Neuronal stem cell (in vitro differentiated cells): ENCODE data around the gene B3GAT1.
A peak's percentile ranks its signal among the peaks of the same experiment; 100 is the strongest.

Experiments
- DNase-seq: peaks from one replicate; pipeline ENCODE4 v3.0.0-alpha.2; 2013; ENCODE audit warnings: low spot score
- H2AFZ ChIP-seq: one replicate; pipeline ENCODE4 v1.6.1; 2013; ENCODE audit warnings: mild to moderate bottlenecking, low read length, inconsistent platforms
- H2AK5ac ChIP-seq: 2 replicates; pipeline ENCODE4 v1.6.1; 2013; ENCODE audit warnings: low read depth, mild to moderate bottlenecking, inconsistent platforms, low read length, moderate library complexity, mixed read lengths
- H2BK120ac ChIP-seq: 2 replicates; pipeline ENCODE4 v1.6.1; 2013; ENCODE audit warnings: low read depth, mild to moderate bottlenecking, inconsistent platforms, low read length, moderate library complexity, mixed read lengths
- H2BK12ac ChIP-seq: one replicate; pipeline ENCODE4 v1.6.1; 2013; ENCODE audit warnings: low read length, inconsistent platforms
- H2BK15ac ChIP-seq: 2 replicates; pipeline ENCODE4 v1.6.1; 2013; ENCODE audit warnings: mild to moderate bottlenecking, low read length, inconsistent platforms, mixed read lengths
- H2BK5ac ChIP-seq: one replicate; pipeline ENCODE4 v1.6.1; 2013; ENCODE audit warnings: inconsistent platforms, mild to moderate bottlenecking, low read length, moderate library complexity
- H3K14ac ChIP-seq: one replicate; pipeline ENCODE4 v1.6.1; 2013; ENCODE audit warnings: low read length, inconsistent platforms
- H3K18ac ChIP-seq: 2 replicates; pipeline ENCODE4 v1.6.1; 2013; ENCODE audit warnings: low read length, inconsistent platforms
- H3K23ac ChIP-seq: 2 replicates; pipeline ENCODE4 v1.6.1; 2013; ENCODE audit warnings: low read depth, mild to moderate bottlenecking, mixed read lengths, low read length, inconsistent platforms; ENCODE audit not compliant: poor library complexity
- H3K27ac ChIP-seq: replicated peaks from 3 replicates; pipeline ENCODE4 v1.5.1; 2013; ENCODE audit warnings: low read length, inconsistent platforms
- H3K27me3 ChIP-seq, 3 experiments: 2 replicates each; pipeline ENCODE4 v1.6.1; 2013; ENCODE audit warnings: low read length in 3 of 3, mild to moderate bottlenecking in 2 of 3, inconsistent platforms in 1 of 3, low read depth in 1 of 3, mixed read lengths in 1 of 3, moderate library complexity in 1 of 3; ENCODE audit not compliant: control insufficient read depth in 3 of 3, insufficient read depth in 3 of 3
- H3K36me3 ChIP-seq, 2 donors: replicated peaks in 1 of 2; 2 replicates each; pipeline ENCODE4 v1.6.1; 2013; ENCODE audit warnings: low read length in 2 of 2; ENCODE audit not compliant: control insufficient read depth in 2 of 2, insufficient read depth in 2 of 2
- H3K4ac ChIP-seq: 2 replicates; pipeline ENCODE4 v1.6.1; 2013; ENCODE audit warnings: inconsistent platforms, mild to moderate bottlenecking, low read length, moderate library complexity
- H3K4me1 ChIP-seq, 2 donors: 1 replicate in 1 of 2; 2 replicates in 1 of 2; pipeline ENCODE4 v1.6.1; 2013; ENCODE audit warnings: low read length in 2 of 2, low read depth in 1 of 2; ENCODE audit not compliant: control insufficient read depth in 2 of 2, insufficient read depth in 1 of 2
- H3K4me2 ChIP-seq: one replicate; pipeline ENCODE4 v1.6.1; 2013; ENCODE audit warnings: mild to moderate bottlenecking, low read length, inconsistent platforms; ENCODE audit not compliant: insufficient read depth, poor library complexity, severe bottlenecking
- H3K4me3 ChIP-seq, 2 donors: 2 replicates each; pipeline ENCODE4 v1.5.1; 2013; ENCODE audit warnings: low read length in 2 of 2, mild to moderate bottlenecking in 2 of 2, inconsistent platforms in 1 of 2, moderate library complexity in 1 of 2
- H3K79me1 ChIP-seq: one replicate; pipeline ENCODE4 v1.6.1; 2013; ENCODE audit warnings: low read depth, mild to moderate bottlenecking, inconsistent platforms, low read length, moderate library complexity
- H3K9ac ChIP-seq: one replicate; pipeline ENCODE4 v1.6.1; 2013; ENCODE audit warnings: mild to moderate bottlenecking, low read depth, low read length, inconsistent platforms; ENCODE audit not compliant: poor library complexity
- H3K9me3 ChIP-seq, 2 donors: replicated peaks in 1 of 2; 2 replicates each; pipeline versions ENCODE3 to v1.6.1; 2013; ENCODE audit warnings: low read length in 2 of 2, mild to moderate bottlenecking in 2 of 2, inconsistent platforms in 1 of 2, low read depth in 1 of 2, mixed read lengths in 1 of 2, moderate library complexity in 1 of 2; ENCODE audit not compliant: control insufficient read depth in 2 of 2, insufficient read depth in 1 of 2
- H4K8ac ChIP-seq: one replicate; pipeline ENCODE4 v1.6.1; 2013; ENCODE audit warnings: low read depth, mild to moderate bottlenecking, inconsistent platforms, low read length, moderate library complexity
- H4K91ac ChIP-seq: one replicate; pipeline ENCODE4 v1.6.1; 2013; ENCODE audit warnings: low read length, low read depth, mild to moderate bottlenecking, inconsistent platforms; ENCODE audit not compliant: poor library complexity
- WGBS, 2 donors: extraction: QIAGEN DNeasy Blood & Tissue Kit; methylation state at CpG; one replicate each; pipeline ENCODE4 v1.1.7; 2013; ENCODE audit warnings: missing lambda C conversion rate in 2 of 2, mixed read lengths in 1 of 2; ENCODE audit not compliant: insufficient read length in 2 of 2, insufficient replicate concordance in 1 of 2; ENCODE audit errors: extremely low coverage in 2 of 2; 5-methylcytosine and 5-hydroxymethylcytosine counted together

The B3GAT1 gene

DNA sequence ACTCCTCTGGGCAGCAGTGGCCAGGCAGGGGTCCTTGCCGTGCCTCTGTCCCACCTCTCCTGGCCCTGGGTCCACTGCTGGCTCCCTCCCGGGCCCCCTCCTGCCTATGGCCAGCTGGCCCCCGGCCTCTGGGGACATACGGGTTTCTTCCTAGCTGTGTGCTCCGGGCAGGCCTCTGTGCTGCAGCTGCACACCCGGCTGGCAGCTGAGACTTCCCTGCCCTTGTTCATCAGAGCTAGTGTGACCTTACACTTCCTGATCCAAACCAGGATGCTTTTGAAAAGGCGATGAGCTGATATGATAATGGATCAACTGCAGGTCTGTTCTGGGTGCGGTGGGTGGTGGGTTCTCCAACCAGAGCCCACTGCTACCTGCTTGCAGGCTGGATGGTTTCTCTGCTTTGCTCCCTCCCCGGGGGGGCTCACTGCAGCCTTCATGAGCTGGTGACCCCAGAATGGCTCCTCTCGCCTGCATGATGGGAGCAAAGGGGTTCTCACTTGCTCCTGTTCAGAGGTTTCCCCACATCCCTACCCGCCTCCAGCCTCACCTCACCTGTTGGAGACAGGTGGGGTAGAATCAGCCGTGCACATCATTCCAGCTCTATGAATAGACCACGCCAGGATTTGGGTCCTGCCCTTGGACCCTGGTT, 13.3 kb downstream of the B3GAT1 start:
- no CpG with 5 or more reads among the region's 13 CpGs for WGBS, 2 donors
- H2BK120ac ChIP-seq = no peak overlapping the region

GRCh38 chr11:134398079-134398444, 14.0 kb downstream of the B3GAT1 start:
- H2AK5ac ChIP-seq = no peak overlapping the region
- H2BK12ac ChIP-seq = peak overlapping the region; percentile 46
- no peak overlapping the region for H3K4me2 ChIP-seq
- no CpG with 5 or more reads among the region's 11 CpGs for WGBS, 2 donors
- H3K23ac ChIP-seq = peak overlapping the region; percentile 93
- no peaks in the 10 kb centered on the region for H3K27me3 ChIP-seq
- H3K79me1 ChIP-seq = peaks cover 30% of the 10 kb centered on the region
- no peak overlapping the region for H4K91ac ChIP-seq
- no peak overlapping the region for H3K14ac ChIP-seq
- H3K36me3 ChIP-seq = peaks cover 4 to 6% of the 10 kb centered on the region in 2 donors
- H4K8ac ChIP-seq = peak overlapping the region; percentile 8
- H3K27ac ChIP-seq = no peak overlapping the region
- H2BK15ac ChIP-seq = no peak overlapping the region
- no peak overlapping the region for H3K4me3 ChIP-seq
- H3K9ac ChIP-seq = no peak overlapping the region
- peaks cover 0 to 8% of the 10 kb centered on the region in 2 donors for H3K4me1 ChIP-seq
- no peak overlapping the region for H2BK120ac ChIP-seq
- H2BK5ac ChIP-seq = no peak overlapping the region
- no peak overlapping the region for H2AFZ ChIP-seq
- peak overlapping the region; percentile 80 for H3K18ac ChIP-seq
- H3K9me3 ChIP-seq = peaks cover 3 to 7% of the 10 kb centered on the region in 2 donors
- DNase-seq = no peak
- H3K4ac ChIP-seq = peak overlapping the region; percentile 84

More for the DNA sequence above, 13.3 kb downstream of the B3GAT1 start:
- H3K4ac ChIP-seq = no peak overlapping the region
- H3K27ac ChIP-seq = no peak overlapping the region
- H2BK12ac ChIP-seq = no peak overlapping the region
- no peak for DNase-seq
- peaks cover 0 to 7% of the 10 kb centered on the region in 2 donors for H3K4me1 ChIP-seq
- peak overlapping the region; percentile 26 for H3K23ac ChIP-seq
- H3K4me2 ChIP-seq = no peak overlapping the region
- no peak overlapping the region for H3K4me3 ChIP-seq
- peaks cover 3 to 7% of the 10 kb centered on the region in 2 donors for H3K9me3 ChIP-seq
- peaks cover 0 to 4% of the 10 kb centered on the region in 2 donors for H3K36me3 ChIP-seq
- H2AK5ac ChIP-seq = peak overlapping the region; percentile 30
- no peaks in the 10 kb centered on the region for H3K27me3 ChIP-seq
- no peak overlapping the region for H4K91ac ChIP-seq
- H2BK15ac ChIP-seq = no peak overlapping the region
- H3K79me1 ChIP-seq = peaks cover 31% of the 10 kb centered on the region
- H3K18ac ChIP-seq = no peak overlapping the region
- H3K9ac ChIP-seq = no peak overlapping the region
- H2AFZ ChIP-seq = no peak overlapping the region
- H2BK5ac ChIP-seq = peak overlapping the region; percentile 19
- peak overlapping the region; percentile 10 for H4K8ac ChIP-seq
- peak overlapping the region; percentile 78 for H3K14ac ChIP-seq

GRCh38 chr11:134397304-134398078, 14.6 kb downstream of the B3GAT1 start:
- no peak for DNase-seq
- H3K4ac ChIP-seq = no peak overlapping the region
- H3K9me3 ChIP-seq = peaks cover 3 to 7% of the 10 kb centered on the region in 2 donors
- H3K27me3 ChIP-seq = no peaks in the 10 kb centered on the region
- H2AK5ac ChIP-seq = no peak overlapping the region
- no peak overlapping the region for H4K8ac ChIP-seq
- peak overlapping the region; percentile 83 for H3K14ac ChIP-seq
- H3K27ac ChIP-seq = no peak overlapping the region
- peaks cover 0 to 8% of the 10 kb centered on the region in 2 donors for H3K4me1 ChIP-seq
- H2BK12ac ChIP-seq = no peak overlapping the region
- H2BK15ac ChIP-seq = no peak overlapping the region
- no peak overlapping the region for H4K91ac ChIP-seq
- H3K36me3 ChIP-seq = peaks cover 9 to 10% of the 10 kb centered on the region in 2 donors
- H3K9ac ChIP-seq = no peak overlapping the region
- peak overlapping the region; percentile 93 for H3K23ac ChIP-seq
- peaks cover 34% of the 10 kb centered on the region for H3K79me1 ChIP-seq
- H3K4me3 ChIP-seq = no peak overlapping the region
- no peak overlapping the region for H2BK5ac ChIP-seq
- WGBS, 2 donors = no CpG with 5 or more reads among the region's 18 CpGs
- peak overlapping the region; percentile 80 for H3K18ac ChIP-seq
- H2AFZ ChIP-seq = no peak overlapping the region
- H3K4me2 ChIP-seq = no peak overlapping the region
- no peak overlapping the region for H2BK120ac ChIP-seq

- H2AFZ ChIP-seq = no peak overlapping the region
- DNase-seq = no peak
- H3K14ac ChIP-seq = no peak overlapping the region
- WGBS, 2 donors = no CpG with 5 or more reads among the region's 12 CpGs
- no peak overlapping the region for H3K4ac ChIP-seq
- no peak overlapping the region for H3K27ac ChIP-seq
- no peak overlapping the region for H2BK15ac ChIP-seq
- no peak overlapping the region for H3K23ac ChIP-seq
- H3K9ac ChIP-seq = no peak overlapping the region
- no peak overlapping the region for H2BK120ac ChIP-seq
- H3K9me3 ChIP-seq = no peaks in the 10 kb centered on the region
- H4K8ac ChIP-seq = no peak overlapping the region
- H4K91ac ChIP-seq = no peak overlapping the region
- H2BK5ac ChIP-seq = no peak overlapping the region
- no peak overlapping the region for H3K4me2 ChIP-seq
- peaks cover 0 to 8% of the 10 kb centered on the region in 2 donors for H3K4me1 ChIP-seq
- no peak overlapping the region for H3K4me3 ChIP-seq
- H2AK5ac ChIP-seq = no peak overlapping the region
- H3K27me3 ChIP-seq = no peaks in the 10 kb centered on the region
- H2BK12ac ChIP-seq = no peak overlapping the region
- peak overlapping the region; percentile 17 for H3K18ac ChIP-seq
- H3K79me1 ChIP-seq = peaks cover 35% of the 10 kb centered on the region
- peaks cover 16 to 18% of the 10 kb centered on the region in 2 donors for H3K36me3 ChIP-seq
Observed at GRCh38 chr11:134395002-134395401, 17.0 kb downstream of the B3GAT1 start.
